Tibial artery (tissue), 4 donors: ENCODE results near the gene SOX11.
A peak's percentile ranks its signal among the peaks of the same experiment; 100 is the strongest.

Experiments
- DNase-seq, 2 donors: peaks; one replicate each; pipeline ENCODE4 v3.0.0-alpha.2; 2019
- H3K27ac ChIP-seq, 2 donors: fragments of 200-600 bp; sonication (generic) in 1 of 2; 1 replicate in 1 of 2; 2 replicates in 1 of 2; pipeline ENCODE4 v1.5.1; 2018 to 2019; ENCODE audit warnings: mild to moderate bottlenecking in 1 of 2
- H3K27me3 ChIP-seq, 2 donors: fragments of 200-600 bp; sonication (generic) in 1 of 2; one replicate each; pipeline versions ENCODE4 v1.5.1 to v1.6.0; 2016 to 2019
- H3K36me3 ChIP-seq, 3 donors: fragments of 200-600 bp; sonication (generic) in 2 of 3; one replicate each; pipeline ENCODE4 v1.5.1; 2016 to 2019; ENCODE audit warnings: mild to moderate bottlenecking in 2 of 3
- H3K4me1 ChIP-seq, 4 donors: fragments of 200-600 bp; sonication (generic) in 2 of 4; 1 replicate in 3 of 4; 2 replicates in 1 of 4; pipeline ENCODE4 v1.5.1; 2016 to 2019
- H3K4me3 ChIP-seq, 2 donors: fragments of 200-600 bp; sonication (generic) in 1 of 2; 1 replicate in 1 of 2; 2 replicates in 1 of 2; pipeline ENCODE4 v1.5.1; 2018 to 2019; ENCODE audit warnings: mild to moderate bottlenecking in 2 of 2
- H3K9me3 ChIP-seq, 3 donors: fragments of 200-600 bp; sonication (generic) in 1 of 3; one replicate each; pipeline ENCODE4 v1.5.1; 2016 to 2019
- CTCF ChIP-seq, 2 experiments: fragments of 200-600 bp in 1 of 2; fragments of 450-650 bp in 1 of 2; IDR thresholded peaks; one replicate each; pipeline ENCODE4 v1.5.1; 2017 to 2019; ENCODE audit warnings: antibody characterized with exemption in 2 of 2, mild to moderate bottlenecking in 1 of 2, moderate library complexity in 1 of 2
- intact Hi-C: fragments of 100-400 bp; cut with DNase I; formaldehyde crosslinking; loops from one replicate; pipeline ENCODE4 v1.15.0; 2023; ENCODE audit warnings: low total_unique reads

Gene SOX11

DNA sequence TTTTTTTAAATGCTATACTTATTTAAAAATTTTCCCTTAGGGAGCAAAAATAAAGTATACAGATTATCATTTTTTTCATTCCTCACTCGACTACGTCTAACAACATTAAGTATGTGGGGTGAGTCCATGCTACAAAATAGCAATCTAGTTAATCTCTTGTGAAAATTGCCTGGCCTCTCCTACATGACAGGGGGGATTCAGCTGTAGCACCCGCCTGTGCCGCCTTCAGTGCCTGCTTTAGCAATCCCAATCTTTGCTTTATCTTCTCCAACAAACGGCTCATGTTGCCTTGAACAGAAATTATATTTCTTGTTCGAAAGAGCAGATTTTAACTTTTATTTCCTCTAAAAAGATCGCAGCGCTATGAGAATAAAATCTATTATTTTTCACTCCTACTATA, 2.4 kb upstream of the SOX11 start:
- no peak for TF ChIP-seq CTCF (IDR thresholded peaks at IDR 0.05)
- no peak for DNase-seq
- Histone ChIP-seq H3K4me1 (peaks cover 0 to 35% (median 27%) of the 10 kb centered on the region in 4 donors), H3K4me3 (no peak overlapping the region), H3K27ac (no peak overlapping the region), H3K27me3 (peaks cover 0 to 63% of the 10 kb centered on the region in 2 donors), H3K9me3 (no peaks in the 10 kb centered on the region), H3K36me3 (no peaks in the 10 kb centered on the region)
- intact Hi-C loops: no loop called here

DNA sequence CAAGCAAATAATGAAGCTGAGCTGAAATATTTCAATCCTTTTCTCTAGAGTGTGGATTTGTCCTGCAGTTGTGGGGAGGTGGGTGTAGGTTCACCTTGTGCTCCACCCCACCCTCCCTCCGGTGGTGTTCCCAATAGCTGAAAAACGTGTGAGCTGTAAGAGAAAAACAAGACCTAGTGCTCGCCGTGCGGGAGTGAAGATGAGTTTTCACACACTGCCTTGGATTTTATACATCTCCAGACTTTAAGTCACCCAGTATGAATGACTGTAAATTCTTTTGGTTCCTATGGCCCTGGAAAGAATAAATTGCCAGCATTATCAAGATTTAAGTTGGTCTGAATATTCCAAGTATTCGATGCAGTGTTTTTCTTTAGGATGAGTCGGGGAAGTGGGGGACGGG, 1.9 kb upstream of the SOX11 start:
- DNase-seq: no peak

GRCh38 chr2:5690718-5691220, 1.4 kb upstream of the SOX11 start:
- Histone ChIP-seq H3K27ac (no peak overlapping the region), H3K4me3 (peak overlapping the region in 1 of 2 donors; percentile 24), H3K36me3 (no peaks in the 10 kb centered on the region), H3K9me3 (no peaks in the 10 kb centered on the region), H3K27me3 (peaks cover 0 to 73% of the 10 kb centered on the region in 2 donors), H3K4me1 (peaks cover 0 to 37% (median 28%) of the 10 kb centered on the region in 4 donors)
- no peak for DNase-seq
- TF ChIP-seq CTCF (IDR thresholded peaks at IDR 0.05): no peak
- intact Hi-C loops: no loop called here

More for the DNA sequence above, 1.9 kb upstream of the SOX11 start:
- no peaks in the 10 kb centered on the region for H3K36me3 ChIP-seq
- H3K9me3 ChIP-seq: no peaks in the 10 kb centered on the region
- H3K27ac ChIP-seq: no peak overlapping the region
- H3K4me1 ChIP-seq: peaks cover 0 to 35% (median 27%) of the 10 kb centered on the region in 4 donors
- peaks cover 0 to 68% of the 10 kb centered on the region in 2 donors for H3K27me3 ChIP-seq
- no peak overlapping the region for H3K4me3 ChIP-seq
- TF ChIP-seq CTCF (IDR thresholded peaks at IDR 0.05): no peak
- intact Hi-C loops: no loop called here

GRCh38 chr2:5691221-5691984, 781 bp upstream of the SOX11 start:
- Histone ChIP-seq H3K4me1 (peaks cover 0 to 44% (median 34%) of the 10 kb centered on the region in 4 donors), H3K4me3 (peak overlapping the region in 1 of 2 donors; percentile 24), H3K27me3 (peaks cover 0 to 77% of the 10 kb centered on the region in 2 donors), H3K9me3 (no peaks in the 10 kb centered on the region), H3K36me3 (no peaks in the 10 kb centered on the region), H3K27ac (no peak overlapping the region)
- intact Hi-C loops: no loop called here
- no peak for DNase-seq
- TF ChIP-seq CTCF (IDR thresholded peaks at IDR 0.05): no peak

DNA sequence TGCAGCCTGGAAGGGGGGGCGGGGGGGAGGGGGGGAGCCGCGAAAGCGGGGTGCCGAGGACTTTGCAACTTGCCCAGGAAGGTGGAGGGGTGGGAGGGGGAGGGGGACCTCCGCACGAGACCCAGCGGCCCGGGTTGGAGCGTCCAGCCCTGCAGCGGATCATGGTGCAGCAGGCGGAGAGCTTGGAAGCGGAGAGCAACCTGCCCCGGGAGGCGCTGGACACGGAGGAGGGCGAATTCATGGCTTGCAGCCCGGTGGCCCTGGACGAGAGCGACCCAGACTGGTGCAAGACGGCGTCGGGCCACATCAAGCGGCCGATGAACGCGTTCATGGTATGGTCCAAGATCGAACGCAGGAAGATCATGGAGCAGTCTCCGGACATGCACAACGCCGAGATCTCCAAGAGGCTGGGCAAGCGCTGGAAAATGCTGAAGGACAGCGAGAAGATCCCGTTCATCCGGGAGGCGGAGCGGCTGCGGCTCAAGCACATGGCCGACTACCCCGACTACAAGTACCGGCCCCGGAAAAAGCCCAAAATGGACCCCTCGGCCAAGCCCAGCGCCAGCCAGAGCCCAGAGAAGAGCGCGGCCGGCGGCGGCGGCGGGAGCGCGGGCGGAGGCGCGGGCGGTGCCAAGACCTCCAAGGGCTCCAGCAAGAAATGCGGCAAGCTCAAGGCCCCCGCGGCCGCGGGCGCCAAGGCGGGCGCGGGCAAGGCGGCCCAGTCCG, 540 bp downstream of the SOX11 start:
- peaks cover 0 to 85% of the 10 kb centered on the region in 2 donors for H3K27me3 ChIP-seq
- intact Hi-C loops: no loop called here

More for the DNA sequence above, 540 bp downstream of the SOX11 start:
- Histone ChIP-seq H3K9me3 (no peaks in the 10 kb centered on the region), H3K4me3 (peak overlapping the region in 1 of 2 donors; percentile 24), H3K4me1 (peaks cover 0 to 55% (median 45%) of the 10 kb centered on the region in 4 donors), H3K27ac (no peak overlapping the region), H3K36me3 (no peaks in the 10 kb centered on the region)
- no peak for TF ChIP-seq CTCF (IDR thresholded peaks at IDR 0.05)
- DNase-seq: no peak
